Cardiac muscle cell (in vitro differentiated cells and primary cell): ENCODE results near the gene RNF215. TPM values are rescaled to one million over a fixed set of nuclear protein-coding genes. Genes with fewer than 3 reads are reported as not detected.

Experiments
- DNase-seq, 2 donors: peaks; one replicate each; pipeline versions ENCODE4 v3.0.0 to v3.0.0-alpha.2; 2010 to 2017; ENCODE audit warnings: low read depth in 1 of 2, low spot score in 1 of 2
- H3K27ac ChIP-seq: fragments of 200-600 bp; sonication (generic); 2 replicates; pipeline ENCODE4 v1.5.1; 2016
- H3K27me3 ChIP-seq: fragments of 200-600 bp; sonication (generic); 2 replicates; pipeline ENCODE4 v1.6.0; 2016; ENCODE audit warnings: control low read depth
- H3K36me3 ChIP-seq: fragments of 200-600 bp; sonication (generic); 2 replicates; pipeline ENCODE4 v1.5.1; 2016; ENCODE audit warnings: control low read depth
- H3K4me1 ChIP-seq: fragments of 200-600 bp; sonication (generic); 2 replicates; pipeline ENCODE4 v1.8.1; 2017; ENCODE audit warnings: low read depth, mild to moderate bottlenecking, mixed run types
- H3K4me3 ChIP-seq: fragments of 200-600 bp; sonication (generic); 2 replicates; pipeline ENCODE4 v1.5.1; 2016; ENCODE audit warnings: mild to moderate bottlenecking
- H3K9me3 ChIP-seq: fragments of 200-600 bp; sonication (generic); 2 replicates; pipeline ENCODE4 v1.5.1; 2017; ENCODE audit warnings: low read depth, mild to moderate bottlenecking, control low read depth
- CTCF ChIP-seq: IDR thresholded peaks from 2 replicates; pipeline ENCODE4 v1.5.1; 2012; ENCODE audit warnings: low read depth, mild to moderate bottlenecking, low read length
- polyA plus RNA-seq: library from polyadenylated mRNA; unstranded; fragments of >200 nt; fragmentation: Nextera tagmentation; extraction: Ambion mirVana; gene quantifications from 2 replicates; pipeline ENCODE4 v1.2.1, GENCODE V29; 2016
- total RNA-seq: library from RNA; depleted of rRNA; stranded (reverse); fragments of >200 nt; gene quantifications from 2 replicates; pipeline ENCODE4 v1.2.3, GENCODE V29; 2016

The RNF215 gene
- total and polyA plus RNA-seq, 2 experiments from 2014 or later = 9.5 to 39.8 TPM

GRCh38 chr22:30433227-30433626, 46.0 kb upstream of the RNF215 start:
- Histone ChIP-seq H3K9me3 (no peaks in the 10 kb centered on the region), H3K4me3 (no peak overlapping the region), H3K36me3 (peaks cover 4% of the 10 kb centered on the region), H3K27ac (no peak overlapping the region), H3K27me3 (no peaks in the 10 kb centered on the region), H3K4me1 (no peaks in the 10 kb centered on the region)
- TF ChIP-seq CTCF = no peak
- DNase-seq = no peak

- Histone ChIP-seq H3K27me3 (no peaks in the 10 kb centered on the region), H3K4me1 (no peaks in the 10 kb centered on the region), H3K27ac (no peak overlapping the region), H3K36me3 (peaks cover 4% of the 10 kb centered on the region), H3K9me3 (no peaks in the 10 kb centered on the region), H3K4me3 (no peak overlapping the region)
- no peak for DNase-seq
- no peak for TF ChIP-seq CTCF
These were observed 45.3 kb upstream of the RNF215 start for GRCh38 chr22:30432520-30432919.

DNA sequence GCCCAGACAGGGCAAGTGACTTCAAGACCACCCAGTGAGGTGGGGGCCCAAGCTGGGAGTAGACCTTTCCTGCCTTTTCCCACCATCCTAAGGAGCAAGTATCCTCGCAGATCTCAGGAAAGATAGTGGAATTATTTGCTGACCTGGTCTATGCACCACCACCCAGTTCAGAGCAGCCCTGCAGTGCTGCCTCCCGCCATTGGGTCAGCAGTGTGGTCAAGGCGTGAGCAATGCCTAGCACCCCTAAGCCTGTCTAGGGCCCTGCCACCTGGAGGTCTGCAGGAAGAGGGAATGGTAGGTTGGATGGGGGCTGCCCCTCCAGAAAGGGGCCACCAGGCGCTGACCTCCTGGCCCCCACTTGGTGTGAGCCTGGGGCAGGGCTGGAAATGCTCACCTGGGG, 44.9 kb upstream of the RNF215 start:
- H3K36me3 ChIP-seq = peaks cover 4% of the 10 kb centered on the region

GRCh38 chr22:30430933-30431332, 43.7 kb upstream of the RNF215 start:
- Histone ChIP-seq H3K27ac (no peak overlapping the region), H3K9me3 (no peaks in the 10 kb centered on the region), H3K27me3 (no peaks in the 10 kb centered on the region), H3K4me1 (no peaks in the 10 kb centered on the region), H3K4me3 (no peak overlapping the region), H3K36me3 (peaks cover 4% of the 10 kb centered on the region)
- no peak for DNase-seq
- TF ChIP-seq CTCF = no peak

More for the DNA sequence above, 44.9 kb upstream of the RNF215 start:
- no peaks in the 10 kb centered on the region for H3K9me3 ChIP-seq
- H3K27me3 ChIP-seq = no peaks in the 10 kb centered on the region
- no peak overlapping the region for H3K27ac ChIP-seq
- H3K4me1 ChIP-seq = no peaks in the 10 kb centered on the region
- H3K4me3 ChIP-seq = no peak overlapping the region
- no peak for TF ChIP-seq CTCF
- DNase-seq = no peak

- no peaks in the 10 kb centered on the region for H3K27me3 ChIP-seq
- no peak overlapping the region for H3K4me3 ChIP-seq
- no peaks in the 10 kb centered on the region for H3K4me1 ChIP-seq
- H3K36me3 ChIP-seq = peaks cover 4% of the 10 kb centered on the region
- no peak for DNase-seq
- H3K27ac ChIP-seq = no peak overlapping the region
- no peaks in the 10 kb centered on the region for H3K9me3 ChIP-seq
- TF ChIP-seq CTCF = no peak
These were observed 42.7 kb upstream of the RNF215 start for GRCh38 chr22:30429887-30430286.

DNA sequence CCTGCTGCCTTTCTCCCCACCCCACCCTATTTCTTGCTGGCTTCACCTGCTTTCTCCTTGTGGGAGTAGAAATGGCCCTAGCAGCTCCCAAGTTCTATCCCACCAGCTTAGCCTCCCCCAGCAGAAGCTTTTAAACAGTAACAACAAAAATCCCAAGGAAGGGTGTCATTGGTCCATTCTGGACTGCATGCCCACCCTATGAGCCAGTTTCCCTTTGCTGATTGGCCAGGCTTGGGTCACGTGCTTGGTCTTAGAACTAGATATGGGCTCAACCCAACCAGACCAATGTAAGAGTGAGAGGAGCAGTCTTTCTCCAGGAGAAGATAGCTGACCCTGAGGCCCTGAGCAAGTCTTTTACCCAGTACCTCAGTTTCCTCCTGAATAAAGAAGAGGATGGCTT, 40.7 kb upstream of the RNF215 start:
- H3K4me1 ChIP-seq = no peaks in the 10 kb centered on the region
- H3K27ac ChIP-seq = no peak overlapping the region
- peaks cover 4% of the 10 kb centered on the region for H3K36me3 ChIP-seq
- H3K9me3 ChIP-seq = no peaks in the 10 kb centered on the region
- TF ChIP-seq CTCF = no peak
- H3K27me3 ChIP-seq = no peaks in the 10 kb centered on the region
- no peak for DNase-seq
- no peak overlapping the region for H3K4me3 ChIP-seq
